Transverse colon (tissue), 4 donors: ENCODE measurements around the gene NDUFA1. TPM values are rescaled to one million over a fixed set of nuclear protein-coding genes. Genes with fewer than 3 reads are reported as not detected.
A peak's percentile ranks its signal among the peaks of the same experiment; 100 is the strongest.

Experiments
- DNase-seq: peaks from one replicate; pipeline ENCODE4 v3.0.0-alpha.2; 2019
- H3K27ac ChIP-seq, 4 donors: fragments of 200-600 bp; sonication (generic); 2 replicates each; pipeline ENCODE4 v1.5.1; 2016 to 2018; ENCODE audit warnings: inconsistent platforms in 4 of 4
- H3K27me3 ChIP-seq: fragments of 200-600 bp; sonication (generic); 2 replicates; pipeline ENCODE4 v1.5.1; 2017; ENCODE audit warnings: inconsistent platforms
- H3K36me3 ChIP-seq, 4 donors: fragments of 200-600 bp; sonication (generic); 2 replicates each; pipeline ENCODE4 v1.5.1; 2017 to 2019; ENCODE audit warnings: inconsistent platforms in 4 of 4
- H3K4me1 ChIP-seq, 4 donors: fragments of 200-600 bp; sonication (generic); 2 replicates each; pipeline ENCODE4 v1.5.1; 2017 to 2020; ENCODE audit warnings: inconsistent platforms in 4 of 4
- H3K4me3 ChIP-seq, 4 donors: fragments of 200-600 bp; sonication (generic); 1 replicate in 1 of 4; 2 replicates in 3 of 4; pipeline versions ENCODE4 v1.5.1 to v1.6.1; 2017 to 2019; ENCODE audit warnings: inconsistent platforms in 4 of 4
- H3K9me3 ChIP-seq, 2 donors: fragments of 200-600 bp; sonication (generic); 2 replicates each; pipeline ENCODE4 v1.5.1; 2017 to 2019; ENCODE audit warnings: inconsistent platforms in 2 of 2
- EP300 ChIP-seq: sonication (generic); formaldehyde crosslinking; IDR thresholded peaks from one replicate; pipeline ENCODE4 v1.6.1; 2017; ENCODE audit warnings: antibody characterized with exemption, low read depth
- POLR2A ChIP-seq: fragments of 450-650 bp; IDR thresholded peaks from one replicate; pipeline ENCODE4 v1.6.1; 2016; ENCODE audit warnings: antibody characterized with exemption, mild to moderate bottlenecking, moderate library complexity
- POLR2AphosphoS5 ChIP-seq, 3 donors: sonication (generic); formaldehyde crosslinking; IDR thresholded peaks; one replicate each; pipeline ENCODE4 v1.6.1; 2016; ENCODE audit warnings: antibody characterized with exemption in 3 of 3
- WGBS, 2 donors: methylation state at CpG; one replicate each; pipeline ENCODE4 v1.1.5; 2018; ENCODE audit warnings: low coverage in 1 of 2; 5-methylcytosine and 5-hydroxymethylcytosine counted together
- in situ Hi-C, 4 donors: fragments of 200-750 bp; cut with MboI; loops; one replicate each; pipeline versions ENCODE4 v1.15.0 to v1.15.1; 2017; ENCODE audit warnings: low sequenced_read_pairs in 3 of 4, low pct_ligation_motif_present in 1 of 4, low pct_unique_long_range_greater_than_20kb in 1 of 4
- intact Hi-C: fragments of 100-400 bp; cut with DNase I; formaldehyde crosslinking; loops from one replicate; pipeline ENCODE4 v1.15.1; 2023; ENCODE audit warnings: low total_unique reads
- total RNA-seq, 4 donors: library from RNA; depleted of rRNA; stranded (reverse); fragments of >200 nt; gene quantifications; one replicate each; pipeline ENCODE4 v1.1.0, GENCODE V29; 2016
- TF ChIP-seq, protein P1 (sequence below), 5 experiments: fragments of 200-600 bp in 3 of 5; fragments of 450-650 bp in 2 of 5; sonication (generic) in 3 of 5; IDR thresholded peaks; 1 replicate in 2 of 5; 2 replicates in 3 of 5; pipeline ENCODE4 v1.5.1; 2016 to 2017; ENCODE audit warnings: antibody characterized with exemption in 5 of 5, inconsistent platforms in 3 of 5, mild to moderate bottlenecking in 2 of 5, moderate library complexity in 1 of 5

The NDUFA1 gene
- total RNA-seq, 4 donors from 2014 or later = 11.9 to 128 (median 70.9) TPM

DNA sequence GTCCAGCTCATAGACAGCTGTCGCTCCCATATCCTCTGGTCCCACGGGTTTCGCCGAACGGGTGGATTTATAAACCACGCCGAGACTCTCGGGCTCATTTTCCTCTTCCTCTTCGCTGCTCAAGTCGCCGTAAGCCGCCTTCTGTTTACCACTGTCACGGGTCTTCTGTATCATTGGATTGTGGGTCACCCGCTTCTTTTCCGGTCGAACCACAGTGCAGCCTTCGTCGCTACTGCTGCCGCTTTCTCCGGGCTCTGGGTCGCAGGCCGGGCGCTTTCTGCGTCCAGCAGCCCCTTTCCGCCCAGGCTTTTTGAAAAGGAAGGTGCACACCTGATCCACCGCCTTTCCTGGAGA lies 410 bp upstream of the NDUFA1 start:
- H3K4me3 ChIP-seq = peak overlapping the region; percentile 24 to 71 (median 53)
- 45% methylated on average over 26 of the region's 26 CpGs; no CpG with 5 or more reads in 1 of the 2 donors for WGBS, 2 donors
- DNase-seq = no peak
- H3K4me1 ChIP-seq = peaks cover 0 to 24% (median 4%) of the 10 kb centered on the region in 4 donors
- H3K9me3 ChIP-seq = no peaks in the 10 kb centered on the region
- intact Hi-C loops (no loop called here), in situ Hi-C loops (no loop called here)
- no peak for TF ChIP-seq EP300
- TF ChIP-seq, protein P1, sequence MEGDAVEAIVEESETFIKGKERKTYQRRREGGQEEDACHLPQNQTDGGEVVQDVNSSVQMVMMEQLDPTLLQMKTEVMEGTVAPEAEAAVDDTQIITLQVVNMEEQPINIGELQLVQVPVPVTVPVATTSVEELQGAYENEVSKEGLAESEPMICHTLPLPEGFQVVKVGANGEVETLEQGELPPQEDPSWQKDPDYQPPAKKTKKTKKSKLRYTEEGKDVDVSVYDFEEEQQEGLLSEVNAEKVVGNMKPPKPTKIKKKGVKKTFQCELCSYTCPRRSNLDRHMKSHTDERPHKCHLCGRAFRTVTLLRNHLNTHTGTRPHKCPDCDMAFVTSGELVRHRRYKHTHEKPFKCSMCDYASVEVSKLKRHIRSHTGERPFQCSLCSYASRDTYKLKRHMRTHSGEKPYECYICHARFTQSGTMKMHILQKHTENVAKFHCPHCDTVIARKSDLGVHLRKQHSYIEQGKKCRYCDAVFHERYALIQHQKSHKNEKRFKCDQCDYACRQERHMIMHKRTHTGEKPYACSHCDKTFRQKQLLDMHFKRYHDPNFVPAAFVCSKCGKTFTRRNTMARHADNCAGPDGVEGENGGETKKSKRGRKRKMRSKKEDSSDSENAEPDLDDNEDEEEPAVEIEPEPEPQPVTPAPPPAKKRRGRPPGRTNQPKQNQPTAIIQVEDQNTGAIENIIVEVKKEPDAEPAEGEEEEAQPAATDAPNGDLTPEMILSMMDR (IDR thresholded peaks at IDR 0.05) = no peak
- no peak for TF ChIP-seq POLR2AphosphoS5 (IDR thresholded peaks at IDR 0.05)
- no peak for TF ChIP-seq POLR2A
- peak overlapping the region; percentile 90 to 97 (median 96) for H3K27ac ChIP-seq
- H3K27me3 ChIP-seq = no peaks in the 10 kb centered on the region
- H3K36me3 ChIP-seq = no peaks in the 10 kb centered on the region

DNA sequence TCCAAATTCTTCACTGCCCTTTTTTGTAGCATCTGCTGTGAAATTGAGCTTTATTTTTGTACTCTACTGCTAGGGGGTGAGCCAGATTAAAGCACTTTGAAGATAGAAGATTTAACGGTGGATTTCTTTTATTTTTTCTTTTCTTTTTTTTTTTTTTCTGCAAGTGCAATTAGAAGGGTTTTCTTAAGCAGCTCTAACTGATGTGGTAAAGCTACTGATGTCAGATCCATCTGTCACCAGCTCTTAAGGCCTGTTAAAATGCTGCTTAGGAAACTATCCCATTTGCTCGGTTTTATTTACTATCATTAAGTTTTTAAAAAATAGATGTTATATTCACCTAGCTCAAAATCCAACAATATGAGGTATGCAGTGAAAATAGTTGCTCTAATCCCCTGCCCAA lies 7.1 kb downstream of the NDUFA1 start:
- TF ChIP-seq POLR2A = no peak
- TF ChIP-seq, protein P1 (IDR thresholded peaks at IDR 0.05) = no peak
- TF ChIP-seq EP300 = no peak
- no peak for TF ChIP-seq POLR2AphosphoS5 (IDR thresholded peaks at IDR 0.05)
- in situ Hi-C loops (no loop called here), intact Hi-C loops (no loop called here)
- DNase-seq = no peak
- no peak overlapping the region for H3K4me3 ChIP-seq
- H3K36me3 ChIP-seq = no peaks in the 10 kb centered on the region
- WGBS, 2 donors = 68 to 78% methylated on average over 2 of the region's 2 CpGs
- H3K27me3 ChIP-seq = no peaks in the 10 kb centered on the region
- H3K27ac ChIP-seq = no peak overlapping the region
- H3K9me3 ChIP-seq = no peaks in the 10 kb centered on the region
- H3K4me1 ChIP-seq = peaks cover 0 to 1% (median 0%) of the 10 kb centered on the region in 4 donors

DNA sequence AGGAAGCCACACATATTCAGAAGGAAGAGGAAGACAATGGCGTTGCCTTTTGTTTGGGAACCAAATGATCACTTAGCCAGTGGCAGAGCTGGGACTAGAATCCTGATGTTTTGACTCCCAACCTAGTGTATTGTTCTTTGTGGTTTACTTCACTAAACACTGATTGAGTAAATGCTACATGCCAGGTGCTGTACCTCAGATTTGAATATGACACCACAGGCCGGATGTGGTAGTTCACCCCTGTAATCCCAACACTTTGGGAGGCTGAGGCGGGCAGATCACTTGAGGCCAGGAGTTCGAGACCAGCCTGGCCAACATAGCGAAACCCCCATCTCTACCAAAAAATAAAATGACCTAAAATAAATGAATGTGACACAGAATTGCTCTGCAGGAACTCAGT lies 8.4 kb downstream of the NDUFA1 start:
- Histone ChIP-seq H3K9me3 (no peaks in the 10 kb centered on the region), H3K36me3 (no peaks in the 10 kb centered on the region), H3K4me1 (no peaks in the 10 kb centered on the region), H3K27me3 (no peaks in the 10 kb centered on the region), H3K27ac (no peak overlapping the region), H3K4me3 (no peak overlapping the region)
- no peak for DNase-seq
- intact Hi-C loops (loop anchor here (5.0 kb wide), 1 partner anchor 1517 kb away; no protein-coding TSS in a partner anchor), in situ Hi-C loops (no loop called here)
- 60 to 77% methylated on average over 1 to 5 of the region's 5 CpGs for WGBS, 2 donors
- TF ChIP-seq EP300 (no peak), POLR2AphosphoS5 (IDR thresholded peaks at IDR 0.05) (no peak), POLR2A (no peak)
- TF ChIP-seq, protein P1 (IDR thresholded peaks at IDR 0.05) = no peak

DNA sequence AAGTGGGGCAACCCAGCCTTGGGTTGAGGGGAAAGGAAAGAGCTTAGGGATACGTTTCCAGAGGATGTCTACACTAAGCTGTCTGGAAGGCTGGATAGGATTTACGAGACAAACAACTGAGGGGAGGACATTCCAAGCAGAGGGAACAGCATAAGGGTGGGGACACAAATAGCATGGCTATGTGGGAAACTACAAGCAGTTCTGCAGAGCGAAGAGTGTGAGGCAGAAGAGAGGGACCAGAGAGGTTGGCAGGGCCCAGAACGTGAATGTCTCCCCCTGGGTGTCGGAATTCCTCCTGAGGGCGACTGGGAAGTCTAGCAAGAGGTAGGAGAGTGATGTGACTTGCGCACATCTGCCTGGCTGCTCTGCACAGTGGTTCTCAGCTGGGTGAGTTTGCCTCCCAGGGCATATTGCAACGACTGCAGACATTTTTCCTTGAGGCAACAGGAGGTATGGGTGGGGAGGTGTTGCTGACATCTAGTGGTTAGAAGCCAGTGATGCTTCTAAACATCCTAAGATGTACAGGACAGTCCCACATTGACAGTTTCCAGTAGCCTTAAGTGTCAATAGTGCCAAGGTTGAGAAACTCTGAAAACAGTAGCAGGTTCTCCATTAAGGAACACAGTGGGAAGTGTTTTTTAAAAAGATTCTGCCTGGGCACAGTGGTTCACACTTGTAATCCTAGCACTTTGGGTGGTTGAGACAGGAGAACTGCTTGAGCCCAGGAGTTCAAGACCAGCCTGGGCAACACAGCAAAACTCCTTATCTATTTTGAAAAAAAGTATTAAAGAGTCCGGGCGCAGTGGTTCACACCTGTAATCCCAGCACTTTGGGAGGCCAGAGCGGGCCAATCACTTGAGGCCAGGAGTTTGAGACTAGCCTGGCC lies 9.2 kb downstream of the NDUFA1 start:
- 57% methylated on average over 11 of the region's 11 CpGs; no CpG with 5 or more reads in 1 of the 2 donors for WGBS, 2 donors
- Histone ChIP-seq H3K27me3 (no peaks in the 10 kb centered on the region), H3K4me3 (no peak overlapping the region), H3K36me3 (no peaks in the 10 kb centered on the region), H3K9me3 (no peaks in the 10 kb centered on the region), H3K4me1 (no peaks in the 10 kb centered on the region), H3K27ac (no peak overlapping the region)
- DNase-seq = peak; percentile 16
- in situ Hi-C loops = no loop called here
- intact Hi-C loops = loop anchor here (5.0 kb wide), 1 partner anchor 1517 kb away; no protein-coding TSS in a partner anchor
- TF ChIP-seq, protein P1 (IDR thresholded peaks at IDR 0.05) = peak; percentile 43 to 54 (median 47)
- TF ChIP-seq POLR2AphosphoS5 (IDR thresholded peaks at IDR 0.05) (peak in 1 of 3 donors; percentile 9), EP300 (no peak), POLR2A (no peak)
